Peyer's patch (tissue), 4 donors: Measurements from ENCODE around the gene PIK3CD. TPM values are rescaled to one million over a fixed set of nuclear protein-coding genes. Genes with fewer than 3 reads are reported as not detected.
A peak's percentile ranks its signal among the peaks of the same experiment; 100 is the strongest.
"Not testable (repeated sequence)": the region's sequence is repeated elsewhere in the genome, so short reads cannot be mapped to it uniquely, and the experiment has no call there.

Experiments used
- DNase-seq, 3 donors: peaks; one replicate each; pipeline ENCODE4 v3.0.0-alpha.2; 2017 to 2019
- H3K27ac ChIP-seq, 4 donors: fragments of 200-600 bp; sonication (generic); one replicate each; pipeline ENCODE4 v1.5.1; 2016 to 2019
- H3K27me3 ChIP-seq, 2 donors: fragments of 200-600 bp; sonication (generic); one replicate each; pipeline ENCODE4 v1.5.1; 2019
- H3K36me3 ChIP-seq, 3 donors: fragments of 200-600 bp; sonication (generic); one replicate each; pipeline ENCODE4 v1.5.1; 2016 to 2019
- H3K4me1 ChIP-seq, 4 donors: fragments of 200-600 bp; sonication (generic); one replicate each; pipeline ENCODE4 v1.5.1; 2016 to 2019
- H3K4me3 ChIP-seq, 4 donors: fragments of 200-600 bp; sonication (generic); 1 replicate in 3 of 4; 2 replicates in 1 of 4; pipeline ENCODE4 v1.5.1; 2016 to 2019; ENCODE audit warnings: mild to moderate bottlenecking in 1 of 4
- H3K9me3 ChIP-seq, 4 donors: fragments of 200-600 bp; sonication (generic); one replicate each; pipeline ENCODE4 v1.5.1; 2016 to 2019; ENCODE audit warnings: mild to moderate bottlenecking in 1 of 4
- POLR2A ChIP-seq, 2 donors: fragments of 450-650 bp; IDR thresholded peaks; one replicate each; pipeline ENCODE4 v1.5.1; 2017; ENCODE audit warnings: antibody characterized with exemption in 2 of 2, mild to moderate bottlenecking in 2 of 2, moderate library complexity in 2 of 2
- total RNA-seq, 4 donors: library from RNA; depleted of rRNA; stranded (reverse); fragments of >200 nt; gene quantifications; one replicate each; pipeline ENCODE4 v1.1.0, GENCODE V29; 2016
- TF ChIP-seq, protein P1 (sequence below), 6 experiments: fragments of 450-650 bp in 4 of 6; fragments of 200-600 bp in 2 of 6; sonication (generic) in 1 of 6; IDR thresholded peaks; one replicate each; pipeline ENCODE4 v1.5.1; 2017 to 2019; ENCODE audit warnings: antibody characterized with exemption in 6 of 6, mild to moderate bottlenecking in 3 of 6, moderate library complexity in 1 of 6

PIK3CD gene
- total RNA-seq, 4 donors from 2014 or later = 2.8 to 34.7 (median 7.6) TPM

DNA sequence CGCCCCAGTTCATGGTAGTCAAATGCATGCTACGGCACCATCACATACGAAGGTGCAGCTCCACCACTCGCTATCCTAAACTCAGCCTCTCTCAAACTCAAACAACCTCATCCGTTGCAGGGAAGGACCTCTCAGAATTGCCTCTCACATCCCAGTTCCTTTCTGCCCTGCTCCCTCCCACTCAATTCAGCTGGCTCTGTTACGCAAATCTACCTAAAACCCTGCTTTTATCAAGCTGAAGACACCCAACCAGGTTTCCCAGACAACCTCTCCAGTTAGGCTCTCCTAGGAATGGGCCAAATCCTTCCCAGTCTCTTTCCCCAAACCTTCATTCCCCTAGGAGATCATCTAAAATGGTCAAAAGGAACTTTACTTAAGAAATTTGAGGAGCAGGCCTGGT is 109.3 kb downstream of the PIK3CD start:
- no peak overlapping the region for H3K27ac ChIP-seq
- no peaks in the 10 kb centered on the region for H3K4me1 ChIP-seq
- DNase-seq = no peak
- H3K36me3 ChIP-seq = peaks cover 0 to 10% (median 0%) of the 10 kb centered on the region in 3 donors
- H3K27me3 ChIP-seq = no peaks in the 10 kb centered on the region
- no peaks in the 10 kb centered on the region for H3K9me3 ChIP-seq
- TF ChIP-seq, protein P1, sequence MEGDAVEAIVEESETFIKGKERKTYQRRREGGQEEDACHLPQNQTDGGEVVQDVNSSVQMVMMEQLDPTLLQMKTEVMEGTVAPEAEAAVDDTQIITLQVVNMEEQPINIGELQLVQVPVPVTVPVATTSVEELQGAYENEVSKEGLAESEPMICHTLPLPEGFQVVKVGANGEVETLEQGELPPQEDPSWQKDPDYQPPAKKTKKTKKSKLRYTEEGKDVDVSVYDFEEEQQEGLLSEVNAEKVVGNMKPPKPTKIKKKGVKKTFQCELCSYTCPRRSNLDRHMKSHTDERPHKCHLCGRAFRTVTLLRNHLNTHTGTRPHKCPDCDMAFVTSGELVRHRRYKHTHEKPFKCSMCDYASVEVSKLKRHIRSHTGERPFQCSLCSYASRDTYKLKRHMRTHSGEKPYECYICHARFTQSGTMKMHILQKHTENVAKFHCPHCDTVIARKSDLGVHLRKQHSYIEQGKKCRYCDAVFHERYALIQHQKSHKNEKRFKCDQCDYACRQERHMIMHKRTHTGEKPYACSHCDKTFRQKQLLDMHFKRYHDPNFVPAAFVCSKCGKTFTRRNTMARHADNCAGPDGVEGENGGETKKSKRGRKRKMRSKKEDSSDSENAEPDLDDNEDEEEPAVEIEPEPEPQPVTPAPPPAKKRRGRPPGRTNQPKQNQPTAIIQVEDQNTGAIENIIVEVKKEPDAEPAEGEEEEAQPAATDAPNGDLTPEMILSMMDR (IDR thresholded peaks at IDR 0.05) = no peak
- TF ChIP-seq POLR2A (IDR thresholded peaks at IDR 0.05) = no peak
- no peak overlapping the region for H3K4me3 ChIP-seq

DNA sequence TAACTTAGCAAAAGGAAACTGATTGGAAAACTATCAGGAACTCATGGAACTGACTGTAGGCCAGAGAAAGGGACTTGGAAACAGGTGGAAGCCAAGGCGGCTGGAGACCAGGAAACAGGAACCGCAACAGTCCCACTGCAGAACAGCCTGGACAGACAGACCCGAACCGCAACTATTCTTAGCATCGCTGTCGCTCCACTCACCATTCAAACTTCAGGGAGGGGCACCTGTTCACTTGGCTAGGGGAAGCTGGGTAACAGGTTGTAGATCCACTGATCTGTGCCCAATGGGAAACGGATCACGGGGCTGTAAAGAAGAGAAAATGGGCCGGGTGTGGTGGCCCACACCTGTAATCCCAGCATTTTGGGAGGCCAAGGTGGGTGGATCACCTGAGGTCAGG is 110.3 kb downstream of the PIK3CD start:
- H3K27me3 ChIP-seq = no peaks in the 10 kb centered on the region
- no peak overlapping the region for H3K27ac ChIP-seq
- no peaks in the 10 kb centered on the region for H3K9me3 ChIP-seq
- TF ChIP-seq, protein P1 (IDR thresholded peaks at IDR 0.05) = no peak
- TF ChIP-seq POLR2A (IDR thresholded peaks at IDR 0.05) = no peak
- DNase-seq = no peak
- H3K4me3 ChIP-seq = no peak overlapping the region
- peaks cover 0 to 10% (median 0%) of the 10 kb centered on the region in 3 donors for H3K36me3 ChIP-seq
- H3K4me1 ChIP-seq = no peaks in the 10 kb centered on the region

DNA sequence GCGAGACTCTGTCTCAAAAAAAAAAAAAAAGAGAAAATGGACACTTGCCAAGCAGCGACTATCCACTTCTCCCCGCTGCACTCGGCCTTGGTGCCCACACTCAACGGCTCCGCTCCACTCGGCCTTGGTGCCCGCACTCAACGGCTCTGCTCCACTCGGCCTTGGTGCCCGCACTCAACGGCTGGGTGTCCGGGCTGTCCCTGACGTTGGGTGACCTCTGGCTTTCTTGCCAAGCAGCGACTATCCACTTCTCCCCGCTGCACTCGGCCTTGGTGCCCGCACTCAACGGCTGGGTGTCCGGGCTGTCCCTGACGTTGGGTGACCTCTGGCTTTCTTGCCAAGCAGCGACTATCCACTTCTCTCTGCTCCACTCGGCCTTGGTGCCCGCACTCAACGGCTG is 110.9 kb downstream of the PIK3CD start:
- H3K36me3 ChIP-seq = peaks cover 0 to 10% (median 0%) of the 10 kb centered on the region in 3 donors
- not testable (repeated sequence) for H3K27ac ChIP-seq, H3K4me3 ChIP-seq, H3K4me1 ChIP-seq, H3K9me3 ChIP-seq, H3K27me3 ChIP-seq, DNase-seq

DNA sequence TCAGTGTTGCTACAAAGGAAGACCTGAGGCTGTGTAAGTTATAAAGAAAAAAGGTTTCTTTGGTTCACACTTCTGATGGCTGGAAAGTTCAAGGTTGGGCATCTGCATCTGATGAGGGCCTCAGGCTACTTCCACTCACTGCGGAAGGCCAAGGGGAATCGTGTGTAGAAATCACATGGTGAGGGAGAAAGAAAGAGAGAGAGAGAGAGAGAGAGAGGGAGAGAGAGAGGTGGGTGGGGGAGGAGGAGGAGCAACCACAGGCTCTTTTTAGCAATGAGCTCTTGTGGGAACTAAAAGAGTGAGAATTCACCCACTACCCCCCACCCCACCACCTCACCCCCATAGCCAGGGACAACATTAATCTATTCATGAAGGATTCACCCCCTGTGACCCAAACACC is 112.4 kb downstream of the PIK3CD start:
- no peak for DNase-seq
- Histone ChIP-seq H3K9me3 (no peaks in the 10 kb centered on the region), H3K4me3 (no peak overlapping the region), H3K36me3 (peaks cover 0 to 10% (median 0%) of the 10 kb centered on the region in 3 donors), H3K27ac (no peak overlapping the region), H3K27me3 (no peaks in the 10 kb centered on the region), H3K4me1 (no peaks in the 10 kb centered on the region)
- TF ChIP-seq, protein P1 (IDR thresholded peaks at IDR 0.05) = no peak
- no peak for TF ChIP-seq POLR2A (IDR thresholded peaks at IDR 0.05)

DNA sequence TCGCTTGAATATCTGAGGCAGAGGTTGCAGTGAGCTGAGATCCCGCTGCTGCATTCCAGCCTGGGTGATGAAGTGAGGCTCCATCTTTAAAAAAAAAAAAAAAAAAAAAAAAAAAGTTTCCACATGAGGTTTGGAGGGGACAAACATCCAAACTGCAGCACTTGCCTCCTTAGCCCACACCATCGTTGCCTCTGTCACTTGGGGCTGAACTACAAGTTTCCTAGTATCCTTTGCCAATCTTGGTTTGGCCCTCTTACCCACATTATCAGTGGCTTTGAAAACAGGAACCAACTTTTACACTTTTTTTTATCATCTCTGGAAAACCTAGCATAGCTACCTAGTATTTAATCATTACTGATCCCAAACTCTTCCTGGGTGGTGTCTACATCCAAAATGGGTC is 113.0 kb downstream of the PIK3CD start:
- DNase-seq = peak in 1 of 3 donors; percentile 2
- peaks cover 0 to 3% (median 0%) of the 10 kb centered on the region in 4 donors for H3K4me1 ChIP-seq
- no peaks in the 10 kb centered on the region for H3K27me3 ChIP-seq
- peaks cover 0 to 10% (median 0%) of the 10 kb centered on the region in 3 donors for H3K36me3 ChIP-seq
- no peaks in the 10 kb centered on the region for H3K9me3 ChIP-seq
- TF ChIP-seq, protein P1 (IDR thresholded peaks at IDR 0.05) = no peak
- no peak overlapping the region for H3K27ac ChIP-seq
- H3K4me3 ChIP-seq = no peak overlapping the region

DNA sequence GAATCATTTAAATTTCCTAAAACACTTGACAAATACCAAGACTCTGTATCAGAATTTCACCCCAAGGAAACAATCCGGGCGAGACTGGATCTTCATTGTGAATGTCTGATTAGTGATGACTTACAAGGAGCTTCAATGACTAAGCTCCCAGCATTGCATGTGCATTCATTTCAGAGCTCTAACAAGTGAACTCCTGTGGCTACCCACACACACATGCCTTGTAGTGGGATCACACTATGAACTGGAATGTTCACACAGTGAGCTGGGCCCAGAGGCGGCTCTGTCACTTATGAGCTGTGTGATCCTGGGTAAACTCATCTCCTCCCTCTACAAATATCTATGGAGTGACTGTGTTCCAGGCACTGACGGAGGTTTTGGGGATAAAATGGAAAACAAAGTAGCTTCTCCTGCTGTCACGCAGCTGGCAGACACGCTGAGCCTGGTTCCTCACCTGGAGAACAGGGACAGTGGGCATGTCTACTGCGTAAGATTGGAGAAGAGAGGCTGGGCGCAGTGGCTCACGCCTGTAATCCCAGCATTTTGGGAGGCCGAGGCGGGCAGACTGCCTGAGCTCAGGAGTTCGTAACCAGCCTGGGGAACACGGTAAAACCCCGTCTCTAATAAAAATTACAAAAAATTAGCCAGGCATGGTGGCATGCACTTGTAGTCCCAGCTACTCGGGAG is 115.4 kb downstream of the PIK3CD start:
- no peak for TF ChIP-seq POLR2A (IDR thresholded peaks at IDR 0.05)
- TF ChIP-seq, protein P1 (IDR thresholded peaks at IDR 0.05) = no peak
- peaks cover 0 to 13% (median 0%) of the 10 kb centered on the region in 3 donors for H3K36me3 ChIP-seq
- H3K4me3 ChIP-seq = no peak overlapping the region
- no peaks in the 10 kb centered on the region for H3K9me3 ChIP-seq
- H3K4me1 ChIP-seq = peaks cover 0 to 7% (median 0%) of the 10 kb centered on the region in 4 donors
- H3K27me3 ChIP-seq = no peaks in the 10 kb centered on the region
- DNase-seq = peak in 1 of 3 donors; percentile 25
- peak overlapping the region in 1 of 4 donors; percentile 31 for H3K27ac ChIP-seq
